Common myeloid progenitor, CD34-positive (primary cell): Measurements from ENCODE around the gene DLGAP3. TPM values are rescaled to one million over a fixed set of nuclear protein-coding genes. Genes with fewer than 3 reads are reported as not detected.

Source experiments
- CTCF ChIA-PET: fragments of 350-600 bp; sonication (Branson Sonifier 250); formaldehyde crosslinking; loops from one replicate; lab custom pipeline; 2021; ENCODE audit warnings: antibody characterized with exemption; lab: Charles Lee
- POLR2A ChIA-PET: fragments of 350-600 bp; sonication (Branson Sonifier 250); formaldehyde crosslinking; loops from one replicate; lab custom pipeline; 2021; ENCODE audit warnings: antibody characterized with exemption; lab: Charles Lee
- DNase-seq, 3 donors: peaks; one replicate each; pipeline versions ENCODE4 v3.0.0 to v3.0.0-alpha.2; 2013
- H3K27ac ChIP-seq, 2 experiments: 1 replicate in 1 of 2; 2 replicates in 1 of 2; pipeline ENCODE4 v1.7.0; 2013; ENCODE audit warnings: inconsistent platforms in 2 of 2, low read length in 2 of 2, mild to moderate bottlenecking in 2 of 2, low read depth in 1 of 2, moderate library complexity in 1 of 2; ENCODE audit not compliant: severe bottlenecking in 2 of 2, insufficient read depth in 1 of 2, poor library complexity in 1 of 2
- H3K27me3 ChIP-seq, 5 experiments: replicated peaks in 2 of 5; 1 replicate in 3 of 5; 2 replicates in 2 of 5; pipeline versions ENCODE4 v1.6.1 to v1.7.0; 2013; ENCODE audit warnings: low read length in 4 of 5, mild to moderate bottlenecking in 2 of 5, moderate library complexity in 2 of 5, inconsistent platforms in 1 of 5; ENCODE audit not compliant: insufficient read depth in 5 of 5, control insufficient read depth in 4 of 5
- H3K36me3 ChIP-seq, 4 experiments: 1 replicate in 2 of 4; 2 replicates in 2 of 4; pipeline versions ENCODE4 v1.6.1 to v1.7.0; 2013; ENCODE audit warnings: low read length in 3 of 4, control low read depth in 1 of 4, mild to moderate bottlenecking in 1 of 4; ENCODE audit not compliant: control insufficient read depth in 4 of 4, insufficient read depth in 4 of 4
- H3K4me1 ChIP-seq, 4 experiments: 1 replicate in 3 of 4; 2 replicates in 1 of 4; pipeline versions ENCODE4 v1.6.1 to v1.7.1; 2013; ENCODE audit warnings: low read length in 3 of 4, mild to moderate bottlenecking in 3 of 4, control low read depth in 1 of 4, inconsistent platforms in 1 of 4, moderate library complexity in 1 of 4; ENCODE audit not compliant: control insufficient read depth in 4 of 4, insufficient read depth in 4 of 4; ENCODE audit errors: control extremely low read depth in 1 of 4
- H3K4me3 ChIP-seq, 7 experiments: 1 replicate in 4 of 7; 2 replicates in 3 of 7; pipeline versions ENCODE4 v1.5.1 to v1.7.0; 2013; ENCODE audit warnings: mild to moderate bottlenecking in 7 of 7, low read length in 6 of 7, moderate library complexity in 6 of 7, inconsistent platforms in 2 of 7, low read depth in 2 of 7, control low read depth in 1 of 7; ENCODE audit not compliant: insufficient read depth in 4 of 7, control insufficient read depth in 1 of 7; ENCODE audit errors: extremely low read depth in 1 of 7
- H3K9me3 ChIP-seq, 5 experiments: 1 replicate in 4 of 5; 2 replicates in 1 of 5; pipeline versions ENCODE4 v1.6.1 to v1.7.1; 2013; ENCODE audit warnings: low read length in 4 of 5, mild to moderate bottlenecking in 2 of 5, inconsistent platforms in 1 of 5, low read depth in 1 of 5, moderate library complexity in 1 of 5; ENCODE audit not compliant: control insufficient read depth in 4 of 5, insufficient read depth in 2 of 5; ENCODE audit errors: control extremely low read depth in 1 of 5
- WGBS: methylation state at CpG from one replicate; pipeline ENCODE4 v1.1.5; 2013; ENCODE audit not compliant: insufficient coverage; 5-methylcytosine and 5-hydroxymethylcytosine counted together
- polyA plus RNA-seq: library from polyadenylated mRNA; unstranded; fragments of 120-200 nt; gene quantifications from one replicate; pipeline ENCODE4 v1.2.1, GENCODE V29; 2013

DLGAP3 gene
- 0.32 TPM for polyA plus RNA-seq

- Histone ChIP-seq H3K9me3 (no peaks in the 10 kb centered on the region), H3K27me3 (peaks cover 17 to 87% (median 30%) of the 10 kb centered on the region in 5 experiments), H3K4me1 (peaks cover 0 to 17% (median 15%) of the 10 kb centered on the region in 4 experiments), H3K27ac (no peak within 1 kb of the TSS), H3K36me3 (no peaks in the 10 kb centered on the region), H3K4me3 (peak within 1 kb of the TSS; percentile 18 to 72 (median 55))
- peak in 2 of 3 donors; percentile 33 to 43 for DNase-seq
- WGBS = 0% methylated on average over 16 of the region's 50 CpGs
- ChIA-PET CTCF (interaction anchor here (1.0 to 1.3 kb wide), 2 partner anchors 8 to 62 kb away, joined by 3 to 4 read pairs; no protein-coding TSS in a partner anchor), POLR2A (interaction anchor here (0.6 kb wide), 1 partner anchor 67 kb away, joined by 3 read pairs; no protein-coding TSS in a partner anchor)
Measured at GRCh38 chr1:34929497-34929852, at the start of gene DLGAP3. DLGAP3 (minus strand) TSS chr1:34929650; CDS start chr1:34905383, 24,267 bp downstream.

- ChIA-PET CTCF (no interaction called here), POLR2A (no interaction called here)
- Histone ChIP-seq H3K4me3 (no peak overlapping the region), H3K27me3 (no peaks in the 10 kb centered on the region), H3K9me3 (no peaks in the 10 kb centered on the region), H3K4me1 (peaks cover 0 to 5% (median 4%) of the 10 kb centered on the region in 4 experiments), H3K36me3 (peaks cover 2 to 26% (median 16%) of the 10 kb centered on the region in 4 experiments), H3K27ac (no peak overlapping the region)
- no peak for DNase-seq
- 100% methylated on average over 2 of the region's 6 CpGs for WGBS
Measured at GRCh38 chr1:34978921-34979320, 49.5 kb upstream of the DLGAP3 start.

- Histone ChIP-seq H3K27ac (no peak overlapping the region), H3K4me1 (no peaks in the 10 kb centered on the region), H3K4me3 (no peak overlapping the region), H3K9me3 (no peaks in the 10 kb centered on the region), H3K27me3 (no peaks in the 10 kb centered on the region), H3K36me3 (peaks cover 2 to 26% (median 15%) of the 10 kb centered on the region in 4 experiments)
- WGBS = 100% methylated on average over 1 of the region's 2 CpGs
- no peak for DNase-seq
- POLR2A ChIA-PET = no interaction called here
- CTCF ChIA-PET = no interaction called here
Measured at GRCh38 chr1:34977858-34978257, 48.4 kb upstream of the DLGAP3 start.

- peaks cover 2 to 25% (median 14%) of the 10 kb centered on the region in 4 experiments for H3K36me3 ChIP-seq
- 99% methylated on average over 11 of the region's 13 CpGs for WGBS
- ChIA-PET CTCF (no interaction called here), POLR2A (no interaction called here)
- H3K27ac ChIP-seq = no peak overlapping the region
- H3K9me3 ChIP-seq = no peaks in the 10 kb centered on the region
- no peak overlapping the region for H3K4me3 ChIP-seq
- no peaks in the 10 kb centered on the region for H3K27me3 ChIP-seq
- DNase-seq = no peak
- no peaks in the 10 kb centered on the region for H3K4me1 ChIP-seq
Measured at GRCh38 chr1:34977210-34977471, 47.7 kb upstream of the DLGAP3 start.

- 98% methylated on average over 58 of the region's 72 CpGs for WGBS
Measured at GRCh38 chr1:34976384-34977209, 47.1 kb upstream of the DLGAP3 start.

GRCh38 chr1:34975771-34976170 lies 46.3 kb upstream of the DLGAP3 start:
- peaks cover 0 to 15% (median 9%) of the 10 kb centered on the region in 4 experiments for H3K36me3 ChIP-seq
- no peaks in the 10 kb centered on the region for H3K4me1 ChIP-seq
- H3K27ac ChIP-seq = no peak overlapping the region
- H3K27me3 ChIP-seq = no peaks in the 10 kb centered on the region
- ChIA-PET POLR2A (no interaction called here), CTCF (interaction anchor here (1.4 kb wide), 1 partner anchor 9 kb away, joined by 3 read pairs; no protein-coding TSS in a partner anchor)
- no peaks in the 10 kb centered on the region for H3K9me3 ChIP-seq
- no peak overlapping the region for H3K4me3 ChIP-seq
- whole genome bisulfite sequencing = 100% methylated on average over 4 of the region's 6 CpGs
- peak in 2 of 3 donors; percentile 10 to 20 for DNase-seq

More at GRCh38 chr1:34976384-34977209, 47.1 kb upstream of the DLGAP3 start:
- no peaks in the 10 kb centered on the region for H3K4me1 ChIP-seq
- H3K27me3 ChIP-seq = no peaks in the 10 kb centered on the region
- H3K36me3 ChIP-seq = peaks cover 0 to 20% (median 11%) of the 10 kb centered on the region in 4 experiments
- H3K9me3 ChIP-seq = no peaks in the 10 kb centered on the region
- no peak for DNase-seq
- POLR2A ChIA-PET = no interaction called here
- H3K4me3 ChIP-seq = no peak overlapping the region
- no peak overlapping the region for H3K27ac ChIP-seq
- CTCF ChIA-PET = interaction anchor here (1.4 kb wide), 1 partner anchor 8 kb away, joined by 3 read pairs; no protein-coding TSS in a partner anchor

- ChIA-PET CTCF (interaction anchor here (1.4 kb wide), 1 partner anchor 9 kb away, joined by 3 read pairs; no protein-coding TSS in a partner anchor), POLR2A (no interaction called here)
- 100% methylated on average over 1 of the region's 3 CpGs for WGBS
- DNase-seq = no peak
- no peak overlapping the region for H3K4me3 ChIP-seq
- peaks cover 0 to 13% (median 7%) of the 10 kb centered on the region in 4 experiments for H3K36me3 ChIP-seq
- no peaks in the 10 kb centered on the region for H3K27me3 ChIP-seq
- H3K9me3 ChIP-seq = no peaks in the 10 kb centered on the region
- H3K27ac ChIP-seq = no peak overlapping the region
- no peaks in the 10 kb centered on the region for H3K4me1 ChIP-seq
Measured at GRCh38 chr1:34975338-34975737, 45.9 kb upstream of the DLGAP3 start.
